Measurements from ENCODE around the gene TTC7B. TPM values are rescaled to one million over a fixed set of nuclear protein-coding genes. Genes with fewer than 3 reads are reported as not detected.
A peak's percentile ranks its signal among the peaks of the same experiment; 100 is the strongest.

The TTC7B gene
- total RNA-seq, 1 donor from 2014 or later, result 23.9 TPM

DNA sequence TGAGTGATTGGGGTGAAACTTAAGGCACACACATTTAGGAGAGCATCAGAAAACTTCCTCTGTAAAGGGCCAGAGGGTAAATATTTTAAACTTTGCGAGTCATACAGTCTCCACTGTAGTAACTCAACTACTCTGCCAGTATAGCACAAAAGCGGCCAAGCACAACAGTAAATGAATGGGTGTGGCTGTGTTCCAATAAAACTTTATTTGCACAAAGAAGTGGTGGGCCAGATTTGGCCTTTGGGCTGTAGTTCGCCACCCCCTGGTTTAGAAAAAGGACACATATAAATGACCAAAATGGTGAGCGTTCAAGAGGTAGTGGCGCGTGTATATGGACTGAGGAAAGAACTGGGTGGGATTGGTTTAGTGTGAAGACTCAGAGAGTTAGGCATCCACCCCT lies 309.5 kb downstream of the TTC7B start:
- DNase-seq, result no peak

DNA sequence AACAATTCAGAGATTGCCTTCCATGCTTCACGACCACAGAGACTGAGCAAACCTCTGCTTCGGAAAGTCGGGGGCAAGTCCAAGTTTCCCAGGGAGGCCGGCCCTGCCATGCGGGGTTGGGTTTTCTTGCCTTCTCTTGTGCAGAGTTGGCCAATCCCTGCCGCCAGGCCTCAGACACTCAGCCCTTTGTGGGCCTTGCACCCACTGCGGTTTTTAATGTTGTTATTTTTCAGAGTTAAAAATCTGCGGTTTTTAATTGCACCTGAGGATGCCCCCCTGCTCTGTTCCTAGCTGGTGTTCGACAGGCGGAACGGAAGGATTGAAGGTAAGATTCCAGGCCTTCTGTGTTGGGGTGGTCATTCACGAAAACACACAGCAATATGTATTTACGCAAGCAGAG lies 310.7 kb downstream of the TTC7B start:
- no peak for DNase-seq

DNA sequence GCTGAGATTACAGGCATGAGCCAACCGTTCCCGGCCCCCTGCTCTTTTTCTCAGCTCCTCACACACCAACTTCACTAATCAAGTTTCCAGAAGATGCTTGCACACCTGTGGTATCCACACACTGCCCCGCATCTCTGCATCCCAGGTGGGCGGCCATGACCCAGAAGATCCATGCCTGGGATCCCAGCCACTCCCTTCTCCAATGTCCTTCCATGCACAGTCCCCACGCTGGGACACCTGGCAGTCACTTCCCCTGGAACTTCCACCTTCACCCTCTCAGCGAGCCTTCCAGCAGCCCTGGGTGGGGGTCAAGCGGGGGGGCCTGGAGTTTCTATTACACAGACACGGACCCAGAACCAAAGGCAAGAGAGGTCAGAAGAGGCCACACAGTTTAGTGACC lies 311.6 kb downstream of the TTC7B start:
- DNase-seq, result no peak

GRCh38 chr14:90503582-90503981 lies 312.6 kb downstream of the TTC7B start:
- no peak for DNase-seq

DNA sequence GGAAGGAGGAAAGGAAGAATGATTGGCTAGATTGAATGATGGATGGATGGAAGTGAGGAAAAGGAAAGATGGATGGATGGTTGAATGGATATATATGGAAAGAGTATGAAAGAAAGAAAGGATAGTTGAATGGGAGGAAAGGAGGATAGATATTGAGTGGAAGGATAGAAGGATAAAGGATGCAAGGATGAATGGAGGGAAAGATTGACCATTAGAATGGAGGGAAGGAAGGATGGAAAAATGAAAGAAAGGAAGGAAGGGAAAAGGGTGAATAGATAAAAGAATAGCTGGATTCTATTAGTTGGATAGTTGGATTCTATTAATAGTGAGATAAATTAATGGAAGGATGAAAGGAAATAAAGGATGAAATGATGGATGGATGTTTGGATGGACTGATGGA lies 313.5 kb downstream of the TTC7B start:
- DNase-seq, result no peak

- DNase-seq, result no peak
Observed at GRCh38 chr14:90500665-90501370, 315.4 kb downstream of the TTC7B start.

GRCh38 chr14:90499908-90500664 lies 316.1 kb downstream of the TTC7B start:
- DNase-seq, result no peak

DNA sequence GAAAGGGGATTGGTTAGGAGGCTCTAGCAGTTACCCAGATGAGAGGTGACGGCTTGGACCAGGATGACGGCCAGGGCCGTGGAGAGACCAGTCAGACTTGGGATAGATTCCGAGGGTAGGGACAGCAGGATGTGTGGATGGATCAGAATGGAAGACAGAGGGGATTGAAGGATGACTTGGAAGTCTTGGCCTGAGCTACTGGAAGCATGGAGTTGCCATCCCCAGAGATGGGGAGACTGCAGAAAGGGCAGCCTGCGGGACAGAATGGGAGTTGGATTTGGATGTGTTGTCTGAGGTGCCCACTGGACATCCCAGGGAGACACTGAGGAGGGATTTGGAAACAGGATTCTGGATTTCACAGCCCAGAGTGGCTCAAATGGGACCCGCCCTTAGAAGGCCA lies 317.1 kb downstream of the TTC7B start:
- no peak for DNase-seq

GRCh38 chr14:90498198-90498597 lies 318.0 kb downstream of the TTC7B start:
- DNase-seq, result no peak

- no peak for DNase-seq
Observed at GRCh38 chr14:90496379-90496778, 319.9 kb downstream of the TTC7B start.

- DNase-seq, result peak; percentile 93
Observed at GRCh38 chr14:90495357-90496276, 320.6 kb downstream of the TTC7B start.

GRCh38 chr14:90491911-90492531 lies 324.2 kb downstream of the TTC7B start:
- no peak for DNase-seq

DNA sequence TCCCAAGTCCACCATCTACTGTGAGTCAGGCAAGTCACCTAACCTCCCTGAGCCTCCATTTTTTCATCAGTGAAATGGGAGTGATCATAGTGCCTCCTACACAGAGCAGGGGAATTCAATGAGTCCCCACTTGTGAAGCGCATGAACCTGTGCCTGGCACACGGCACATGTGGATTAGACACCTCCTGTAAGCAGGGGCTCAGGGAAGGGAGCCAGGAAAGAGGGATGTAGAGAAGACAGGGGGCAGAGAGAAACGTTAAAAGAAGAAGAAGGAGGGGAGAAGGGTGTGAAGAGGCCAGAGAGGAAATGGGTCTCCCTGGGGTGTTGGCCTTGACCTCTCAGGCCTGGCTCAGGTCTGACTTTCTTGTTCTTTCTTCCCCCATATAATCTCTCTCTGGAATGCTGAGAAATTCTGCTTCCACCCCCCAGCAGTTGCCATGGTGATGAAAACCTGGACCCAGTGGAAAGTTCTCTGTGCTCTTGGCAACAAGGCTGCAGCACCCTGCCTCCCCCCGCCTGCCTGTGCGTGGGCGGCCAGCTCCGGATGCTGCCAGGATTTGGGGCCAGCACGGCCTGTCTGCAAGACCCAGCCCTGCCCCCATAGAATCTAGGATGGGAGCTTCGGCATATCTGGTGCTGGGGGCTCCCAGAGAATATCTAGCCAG lies 324.9 kb downstream of the TTC7B start:
- peak; percentile 74 for DNase-seq

GRCh38 chr14:90490720-90491050 lies 325.5 kb downstream of the TTC7B start:
- no peak for DNase-seq

- peak; percentile 61 for DNase-seq
Observed at GRCh38 chr14:90489916-90490719, 326.1 kb downstream of the TTC7B start.

DNA sequence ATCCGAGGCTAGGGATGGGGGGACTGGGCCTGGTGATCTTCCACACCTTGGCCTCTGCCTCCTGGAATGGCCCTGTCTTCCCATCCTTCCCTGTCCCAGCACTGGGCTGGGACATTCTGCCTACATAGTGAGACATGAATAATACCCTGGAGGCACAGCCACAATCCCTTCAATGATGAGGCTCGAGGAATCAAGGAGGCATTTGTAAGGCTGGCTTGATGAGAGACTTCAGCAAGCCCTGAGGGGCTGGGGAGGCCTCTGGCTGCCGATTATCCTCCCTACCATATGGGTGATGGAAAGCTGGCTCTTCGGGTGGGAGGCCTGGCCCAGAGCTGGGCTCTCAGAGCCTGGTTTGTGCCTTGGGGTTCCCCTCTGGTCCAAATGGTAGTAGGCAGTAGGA lies 326.9 kb downstream of the TTC7B start:
- DNase-seq, result no peak

GRCh38 chr14:90488256-90488655 lies 328.0 kb downstream of the TTC7B start:
- no peak for DNase-seq

- no peak for DNase-seq
Observed at GRCh38 chr14:90487462-90487861, 328.8 kb downstream of the TTC7B start.

GRCh38 chr14:90487031-90487430 lies 329.2 kb downstream of the TTC7B start:
- DNase-seq, result peak; percentile 77

- no peak for DNase-seq
Observed at GRCh38 chr14:90484291-90484690, 331.9 kb downstream of the TTC7B start.

DNA sequence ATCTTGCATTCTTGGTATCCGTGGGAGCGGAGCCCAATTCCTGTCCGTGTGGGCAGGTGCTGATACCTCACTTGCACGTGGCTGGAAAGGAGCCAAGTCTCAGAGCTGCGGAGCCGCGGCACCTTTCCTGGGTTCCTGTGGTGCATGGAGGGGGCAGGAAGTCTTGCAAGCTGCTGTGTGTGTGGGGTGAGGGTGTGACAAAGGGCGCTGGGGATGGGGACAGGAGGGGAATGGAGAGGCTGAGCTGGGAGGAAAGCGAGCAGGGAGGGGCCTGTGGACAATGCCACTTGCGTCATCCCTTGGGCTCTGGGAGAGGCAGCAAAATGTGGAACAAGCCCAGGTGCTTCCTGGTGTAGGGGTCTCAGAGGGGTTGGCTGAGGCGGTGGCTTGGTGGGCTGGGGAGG lies 332.7 kb downstream of the TTC7B start:
- no peak for DNase-seq
